Measurements from ENCODE around the gene CELF3.

DNA sequence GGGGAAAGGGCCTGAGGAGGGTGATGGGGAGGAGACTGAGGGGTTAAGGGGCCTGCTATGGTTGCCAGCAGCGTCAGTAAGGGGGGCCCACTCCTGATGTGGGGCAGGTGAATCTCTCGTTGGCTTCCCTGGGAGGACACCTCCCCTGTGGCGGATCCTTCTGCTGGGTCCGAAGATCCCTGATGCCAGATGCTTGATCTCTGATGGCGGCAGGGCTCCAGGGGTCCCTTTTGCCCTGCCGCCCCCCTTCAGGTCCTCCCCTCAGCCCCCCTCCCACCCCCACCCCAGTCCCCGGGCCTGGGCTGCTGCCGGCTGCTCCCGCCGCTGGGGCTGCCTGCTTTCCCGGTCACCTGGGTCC is 219 bp downstream of the CELF3 start:
- TF ChIP-seq CTCF (IDR thresholded peaks at IDR 0.05) = no peak
- TF ChIP-seq POLR2A (IDR thresholded peaks at IDR 0.05) = no peak
